ENCODE data around the gene GNAO1.

- TF ChIP-seq CTCF (IDR thresholded peaks at IDR 0.05) (no peak), POLR2A (IDR thresholded peaks at IDR 0.05) (no peak), EP300 (IDR thresholded peaks at IDR 0.05) (no peak)
Observed at GRCh38 chr16:56357241-56357764, 166.0 kb downstream of the GNAO1 start.
